Effector memory CD8-positive, alpha-beta T cell (primary cell): ENCODE measurements around the gene CPEB4.

Experiments
- ATAC-seq: fragments of 150-1000 bp; cut with Tn5 transposase; replicated peaks from 2 replicates; pipeline ENCODE4 v1.10.0; 2021; ENCODE audit warnings: mild to moderate bottlenecking, moderate library complexity
- DNase-seq, 3 experiments: peaks; one replicate each; pipeline ENCODE4 v3.0.0; 2021
- H3K27ac Mint-ChIP-seq, 2 donors: one replicate each; pipeline ENCODE4 v1.8.0; 2022; ENCODE audit warnings: mild to moderate bottlenecking in 2 of 2, mixed read lengths in 2 of 2, moderate library complexity in 2 of 2
- H3K27me3 Mint-ChIP-seq, 2 donors: one replicate each; pipeline ENCODE4 v1.8.0; 2022; ENCODE audit warnings: mixed read lengths in 2 of 2
- H3K36me3 Mint-ChIP-seq: one replicate; pipeline ENCODE4 v1.8.0; 2022; ENCODE audit warnings: mild to moderate bottlenecking, moderate library complexity, mixed read lengths; ENCODE audit not compliant: insufficient read depth
- H3K4me1 Mint-ChIP-seq, 2 donors: one replicate each; pipeline ENCODE4 v1.8.0; 2022; ENCODE audit warnings: low read depth in 2 of 2, mixed read lengths in 2 of 2
- H3K4me3 Mint-ChIP-seq, 2 donors: one replicate each; pipeline ENCODE4 v1.8.0; 2022; ENCODE audit warnings: mild to moderate bottlenecking in 2 of 2, mixed read lengths in 2 of 2, moderate library complexity in 2 of 2
- H3K9me3 Mint-ChIP-seq, 2 donors: one replicate each; pipeline ENCODE4 v1.8.0; 2022; ENCODE audit warnings: mixed read lengths in 2 of 2

CPEB4 gene

GRCh38 chr5:173884402-173885053 is 3.6 kb upstream of the CPEB4 start:
- peak; percentile 17 for ATAC-seq
- peaks cover 35 to 36% of the 10 kb centered on the region in 2 donors for H3K4me1 Mint-ChIP-seq
- H3K4me3 Mint-ChIP-seq, result peak overlapping the region; percentile 57 to 76
- H3K36me3 Mint-ChIP-seq, result peaks cover 13% of the 10 kb centered on the region
- DNase-seq, result peak; percentile 24 to 43 (median 41)
- H3K27me3 Mint-ChIP-seq, result no peaks in the 10 kb centered on the region
- H3K9me3 Mint-ChIP-seq, result no peaks in the 10 kb centered on the region
- H3K27ac Mint-ChIP-seq, result peak overlapping the region; percentile 7 to 50

- ATAC-seq, result no peak
- H3K27me3 Mint-ChIP-seq, result no peaks in the 10 kb centered on the region
- peak overlapping the region; percentile 7 to 50 for H3K27ac Mint-ChIP-seq
- DNase-seq, result no peak
- H3K36me3 Mint-ChIP-seq, result peaks cover 14% of the 10 kb centered on the region
- H3K4me1 Mint-ChIP-seq, result peaks cover 39 to 42% of the 10 kb centered on the region in 2 donors
- no peaks in the 10 kb centered on the region for H3K9me3 Mint-ChIP-seq
- H3K4me3 Mint-ChIP-seq, result peak overlapping the region; percentile 57 to 76
These were observed 3.1 kb upstream of the CPEB4 start for GRCh38 chr5:173885054-173885443.

GRCh38 chr5:173885475-173886010 is 2.6 kb upstream of the CPEB4 start:
- H3K36me3 Mint-ChIP-seq, result peaks cover 14% of the 10 kb centered on the region
- no peaks in the 10 kb centered on the region for H3K27me3 Mint-ChIP-seq
- peak overlapping the region; percentile 57 to 76 for H3K4me3 Mint-ChIP-seq
- H3K27ac Mint-ChIP-seq, result peak overlapping the region; percentile 15 to 50
- no peaks in the 10 kb centered on the region for H3K9me3 Mint-ChIP-seq
- DNase-seq (no peak), ATAC-seq (no peak)
- H3K4me1 Mint-ChIP-seq, result peaks cover 44 to 46% of the 10 kb centered on the region in 2 donors

- DNase-seq, result no peak
- Mint-ChIP-seq H3K9me3 (no peaks in the 10 kb centered on the region), H3K36me3 (peaks cover 14% of the 10 kb centered on the region), H3K4me1 (peaks cover 47 to 51% of the 10 kb centered on the region in 2 donors), H3K4me3 (peak overlapping the region; percentile 76 to 99), H3K27me3 (no peaks in the 10 kb centered on the region), H3K27ac (peak overlapping the region; percentile 15 to 38)
- ATAC-seq, result no peak
These were observed 2.0 kb upstream of the CPEB4 start for GRCh38 chr5:173886150-173886549.

- ATAC-seq (no peak), DNase-seq (no peak)
- H3K4me3 Mint-ChIP-seq, result peak overlapping the region; percentile 85 to 99
- H3K9me3 Mint-ChIP-seq, result no peaks in the 10 kb centered on the region
- peaks cover 19% of the 10 kb centered on the region for H3K36me3 Mint-ChIP-seq
- peaks cover 54 to 63% of the 10 kb centered on the region in 2 donors for H3K4me1 Mint-ChIP-seq
- peak overlapping the region; percentile 93 to 94 for H3K27ac Mint-ChIP-seq
- no peaks in the 10 kb centered on the region for H3K27me3 Mint-ChIP-seq
These were observed 453 bp downstream of the CPEB4 start for GRCh38 chr5:173888473-173889131.

- H3K4me1 Mint-ChIP-seq, result peaks cover 47 to 59% of the 10 kb centered on the region in 2 donors
- no peaks in the 10 kb centered on the region for H3K9me3 Mint-ChIP-seq
- no peaks in the 10 kb centered on the region for H3K27me3 Mint-ChIP-seq
- ATAC-seq, result no peak
- H3K36me3 Mint-ChIP-seq, result peaks cover 19% of the 10 kb centered on the region
- H3K4me3 Mint-ChIP-seq, result peak overlapping the region; percentile 85 to 99
- DNase-seq, result no peak
- H3K27ac Mint-ChIP-seq, result peak overlapping the region in 1 of 2 donors; percentile 51
These were observed 2.2 kb downstream of the CPEB4 start for GRCh38 chr5:173890195-173890991.

GRCh38 chr5:173891308-173892116 is 3.4 kb downstream of the CPEB4 start:
- Mint-ChIP-seq H3K4me3 (peak overlapping the region; percentile 85 to 99), H3K27me3 (no peaks in the 10 kb centered on the region), H3K36me3 (peaks cover 19% of the 10 kb centered on the region), H3K27ac (no peak overlapping the region), H3K9me3 (no peaks in the 10 kb centered on the region), H3K4me1 (peaks cover 38 to 58% of the 10 kb centered on the region in 2 donors)
- ATAC-seq (no peak), DNase-seq (no peak)

- DNase-seq (no peak), ATAC-seq (no peak)
- H3K4me1 Mint-ChIP-seq, result peaks cover 27 to 49% of the 10 kb centered on the region in 2 donors
- H3K27ac Mint-ChIP-seq, result peak overlapping the region in 1 of 2 donors; percentile 56
- no peaks in the 10 kb centered on the region for H3K27me3 Mint-ChIP-seq
- no peaks in the 10 kb centered on the region for H3K9me3 Mint-ChIP-seq
- H3K4me3 Mint-ChIP-seq, result peak overlapping the region in 1 of 2 donors; percentile 99
- H3K36me3 Mint-ChIP-seq, result peaks cover 11% of the 10 kb centered on the region
These were observed 5.0 kb downstream of the CPEB4 start for GRCh38 chr5:173893192-173893561.

GRCh38 chr5:173895401-173896165 is 7.4 kb downstream of the CPEB4 start:
- Mint-ChIP-seq H3K9me3 (no peaks in the 10 kb centered on the region), H3K27me3 (no peaks in the 10 kb centered on the region), H3K4me1 (peaks cover 18 to 43% of the 10 kb centered on the region in 2 donors), H3K27ac (no peak overlapping the region), H3K36me3 (peaks cover 5% of the 10 kb centered on the region), H3K4me3 (no peak overlapping the region)
- ATAC-seq (no peak), DNase-seq (no peak)

GRCh38 chr5:173896631-173897030 is 8.5 kb downstream of the CPEB4 start:
- Mint-ChIP-seq H3K4me1 (peaks cover 13 to 40% of the 10 kb centered on the region in 2 donors), H3K27me3 (no peaks in the 10 kb centered on the region), H3K27ac (peak overlapping the region in 1 of 2 donors; percentile 51), H3K4me3 (no peak overlapping the region), H3K9me3 (no peaks in the 10 kb centered on the region), H3K36me3 (peaks cover 5% of the 10 kb centered on the region)
- no peak for ATAC-seq
- DNase-seq, result no peak

GRCh38 chr5:173901705-173902104 is 13.6 kb downstream of the CPEB4 start:
- DNase-seq, result no peak
- ATAC-seq, result no peak
- peaks cover 10 to 33% of the 10 kb centered on the region in 2 donors for H3K4me1 Mint-ChIP-seq
- no peak overlapping the region for H3K4me3 Mint-ChIP-seq
- peak overlapping the region in 1 of 2 donors; percentile 35 for H3K27ac Mint-ChIP-seq
- no peaks in the 10 kb centered on the region for H3K27me3 Mint-ChIP-seq
- no peaks in the 10 kb centered on the region for H3K9me3 Mint-ChIP-seq
- peaks cover 5% of the 10 kb centered on the region for H3K36me3 Mint-ChIP-seq

GRCh38 chr5:173902334-173902733 is 14.2 kb downstream of the CPEB4 start:
- Mint-ChIP-seq H3K27ac (no peak overlapping the region), H3K36me3 (peaks cover 8% of the 10 kb centered on the region), H3K27me3 (no peaks in the 10 kb centered on the region), H3K4me1 (peaks cover 10 to 35% of the 10 kb centered on the region in 2 donors), H3K9me3 (no peaks in the 10 kb centered on the region), H3K4me3 (no peak overlapping the region)
- DNase-seq (no peak), ATAC-seq (no peak)
